Islet of Langerhans (tissue), 1 donor: ENCODE data around the gene FARS2.
"Not testable (repeated sequence)": the region's sequence is repeated elsewhere in the genome, so short reads cannot be mapped to it uniquely, and the experiment has no call there.

Experiments used
- FAIRE-seq: peaks from one replicate; lab custom pipeline; 2011; peaks lifted over from hg19 to GRCh38; lab: Jason Lieb, UNC

Gene FARS2

GRCh38 chr6:5671601-5672559 is 410.6 kb downstream of the FARS2 start:
- no peak for FAIRE-seq

GRCh38 chr6:5672581-5673011 is 411.3 kb downstream of the FARS2 start:
- FAIRE-seq, result no peak

- FAIRE-seq, result no peak
Measured at GRCh38 chr6:5673019-5673790, 411.9 kb downstream of the FARS2 start.

- FAIRE-seq, result no peak
Measured at GRCh38 chr6:5674141-5674540, 412.8 kb downstream of the FARS2 start.

GRCh38 chr6:5674721-5675120 is 413.4 kb downstream of the FARS2 start:
- FAIRE-seq, result no peak

GRCh38 chr6:5676701-5677100 is 415.4 kb downstream of the FARS2 start:
- FAIRE-seq, result no peak

- no peak for FAIRE-seq
Measured at GRCh38 chr6:5677219-5678000, 416.1 kb downstream of the FARS2 start.

GRCh38 chr6:5679270-5679669 is 418.0 kb downstream of the FARS2 start:
- FAIRE-seq, result no peak

GRCh38 chr6:5679691-5680090 is 418.4 kb downstream of the FARS2 start:
- FAIRE-seq, result no peak

GRCh38 chr6:5680095-5680494 is 418.8 kb downstream of the FARS2 start:
- no peak for FAIRE-seq

- FAIRE-seq, result no peak
Measured at GRCh38 chr6:5681480-5681879, 420.2 kb downstream of the FARS2 start.

GRCh38 chr6:5682530-5682929 is 421.2 kb downstream of the FARS2 start:
- no peak for FAIRE-seq

- FAIRE-seq, result not testable (repeated sequence)
Measured at GRCh38 chr6:5683747-5684146, 422.4 kb downstream of the FARS2 start.

GRCh38 chr6:5684320-5685053 is 423.2 kb downstream of the FARS2 start:
- FAIRE-seq, result no peak

- no peak for FAIRE-seq
Measured at GRCh38 chr6:5693225-5694145, 432.2 kb downstream of the FARS2 start.

- no peak for FAIRE-seq
Measured at GRCh38 chr6:5695260-5696245, 434.2 kb downstream of the FARS2 start.

- no peak for FAIRE-seq
Measured at GRCh38 chr6:5697508-5697907, 436.2 kb downstream of the FARS2 start.

GRCh38 chr6:5698318-5698717 is 437.0 kb downstream of the FARS2 start:
- no peak for FAIRE-seq

- FAIRE-seq, result not testable (repeated sequence)
Measured at GRCh38 chr6:5699064-5699463, 437.8 kb downstream of the FARS2 start.
